Germinal center (tissue), 1 donor: Measurements from ENCODE around the gene APC2.
A peak's percentile ranks its signal among the peaks of the same experiment; 100 is the strongest.

Source experiments
- DNase-seq: peaks from one replicate; pipeline ENCODE4 v3.0.0; 2012; ENCODE audit warnings: mixed read lengths, low spot score

The APC2 gene

GRCh38 chr19:1447944-1448343, 2.0 kb upstream of the APC2 start:
- no peak for DNase-seq

- no peak for DNase-seq
Observed at GRCh38 chr19:1450735-1451731, 1.1 kb downstream of the APC2 start.

GRCh38 chr19:1451916-1452801, 2.2 kb downstream of the APC2 start:
- DNase-seq = no peak

GRCh38 chr19:1452802-1453524, 3.0 kb downstream of the APC2 start:
- no peak for DNase-seq

GRCh38 chr19:1453525-1454364, 3.8 kb downstream of the APC2 start:
- DNase-seq = no peak

- DNase-seq = no peak
Observed at GRCh38 chr19:1455002-1455335, 5.0 kb downstream of the APC2 start.

GRCh38 chr19:1455336-1456120, 5.6 kb downstream of the APC2 start:
- peak; percentile 87 for DNase-seq

GRCh38 chr19:1456121-1456900, 6.4 kb downstream of the APC2 start:
- DNase-seq = no peak

GRCh38 chr19:1457031-1457739, 7.3 kb downstream of the APC2 start:
- no peak for DNase-seq

- DNase-seq = no peak
Observed at GRCh38 chr19:1457892-1458291, 8.0 kb downstream of the APC2 start.

GRCh38 chr19:1459479-1459878, 9.6 kb downstream of the APC2 start:
- no peak for DNase-seq

GRCh38 chr19:1460033-1460995, 10.4 kb downstream of the APC2 start:
- no peak for DNase-seq

- DNase-seq = no peak
Observed at GRCh38 chr19:1461862-1462261, 11.9 kb downstream of the APC2 start.

GRCh38 chr19:1465191-1466016, 15.5 kb downstream of the APC2 start:
- no peak for DNase-seq

GRCh38 chr19:1466018-1466460, 16.1 kb downstream of the APC2 start:
- DNase-seq = no peak

- no peak for DNase-seq
Observed at GRCh38 chr19:1466461-1467214, 16.7 kb downstream of the APC2 start.
